ENCODE results near the gene APC2. TPM values are rescaled to one million over a fixed set of nuclear protein-coding genes. Genes with fewer than 3 reads are reported as not detected.

The APC2 gene
- total RNA-seq, 1 donor from 2014 or later, result 1.3 TPM

GRCh38 chr19:1401138-1401888, 48.6 kb upstream of the APC2 start, which contains the start of gene GAMT:
Gene GAMT, minus strand, starts transcription at chr19:1401542. Its CDS starts 66 bp downstream, at chr19:1401476.
- peaks cover 8% of the 10 kb centered on the region for H3K79me2 ChIP-seq (ENCODE audit: low read depth)
- H3K36me3 Mint-ChIP-seq, result no peaks in the 10 kb centered on the region
- H3K4me1 ChIP-seq, result no peaks in the 10 kb centered on the region
- H3K27ac ChIP-seq, result no peak within 1 kb of the TSS
- H3K4me3 Mint-ChIP-seq, result peak within 1 kb of the TSS; percentile 81
- H2AFZ ChIP-seq (replicated peaks), result peak within 1 kb of the TSS; percentile 82
- H3K27ac Mint-ChIP-seq, result no peak within 1 kb of the TSS
- no peaks in the 10 kb centered on the region for H3K36me3 ChIP-seq
- TF ChIP-seq CTCF (IDR thresholded peaks at IDR 0.05) (peak; percentile 50), EZH2phosphoT487 (IDR thresholded peaks at IDR 0.05) (no peak), EZH2 (IDR thresholded peaks at IDR 0.05) (peak; percentile 45)
- peaks cover 15% of the 10 kb centered on the region for H3K27me3 ChIP-seq
- DNase-seq (ENCODE audit: low spot score), result peak; percentile 76
- peaks cover 18% of the 10 kb centered on the region for H4K20me1 ChIP-seq (ENCODE audit: low read depth)
- H3K4me3 ChIP-seq, result peak within 1 kb of the TSS; percentile 87
- peaks cover 3% of the 10 kb centered on the region for H3K27me3 Mint-ChIP-seq (ENCODE audit: insufficient read depth, low read depth)
- no peaks in the 10 kb centered on the region for H3K9me3 ChIP-seq (ENCODE audit: low read depth)
- no peaks in the 10 kb centered on the region for H3K9me3 Mint-ChIP-seq
- peak within 1 kb of the TSS; percentile 99 for H3K4me2 ChIP-seq
- peak within 1 kb of the TSS; percentile 39 for H3K9ac ChIP-seq
- peaks cover 14% of the 10 kb centered on the region for H3F3A ChIP-seq (ENCODE audit: low read depth)
- H3K4me1 Mint-ChIP-seq, result peaks cover 9% of the 10 kb centered on the region

- Histone ChIP-seq H3K36me3 (no peaks in the 10 kb centered on the region), H3K27ac (no peak overlapping the region), H3K9me3 (ENCODE audit: low read depth) (no peaks in the 10 kb centered on the region), H3K4me3 (peak overlapping the region; percentile 87), H3K9ac (no peak overlapping the region), H3K27me3 (peaks cover 16% of the 10 kb centered on the region), H2AFZ (replicated peaks) (peak overlapping the region; percentile 82), H3K79me2 (ENCODE audit: low read depth) (peaks cover 8% of the 10 kb centered on the region), H3F3A (ENCODE audit: low read depth) (peaks cover 20% of the 10 kb centered on the region), H3K4me2 (peak overlapping the region; percentile 99), H3K4me1 (no peaks in the 10 kb centered on the region), H4K20me1 (ENCODE audit: low read depth) (peaks cover 17% of the 10 kb centered on the region)
- no peak for TF ChIP-seq CTCF (IDR thresholded peaks at IDR 0.05)
- TF ChIP-seq EZH2phosphoT487 (IDR thresholded peaks at IDR 0.05), result no peak
- no peak for TF ChIP-seq EZH2 (IDR thresholded peaks at IDR 0.05)
- no peak for DNase-seq (ENCODE audit: low spot score)
- H3K9me3 Mint-ChIP-seq, result no peaks in the 10 kb centered on the region
- peaks cover 13% of the 10 kb centered on the region for H3K4me1 Mint-ChIP-seq
- peak overlapping the region; percentile 80 for H3K4me3 Mint-ChIP-seq
- H3K36me3 Mint-ChIP-seq, result no peaks in the 10 kb centered on the region
- H3K27ac Mint-ChIP-seq, result no peak overlapping the region
- H3K27me3 Mint-ChIP-seq (ENCODE audit: insufficient read depth, low read depth), result peaks cover 3% of the 10 kb centered on the region
Observed at GRCh38 chr19:1401889-1402217, 48.1 kb upstream of the APC2 start.

GRCh38 chr19:1402411-1403070, 47.4 kb upstream of the APC2 start:
- peaks cover 3% of the 10 kb centered on the region for H3K27me3 Mint-ChIP-seq (ENCODE audit: insufficient read depth, low read depth)
- no peaks in the 10 kb centered on the region for H3K9me3 ChIP-seq (ENCODE audit: low read depth)
- peaks cover 16% of the 10 kb centered on the region for H3K27me3 ChIP-seq
- peaks cover 20% of the 10 kb centered on the region for H3F3A ChIP-seq (ENCODE audit: low read depth)
- no peaks in the 10 kb centered on the region for H3K36me3 Mint-ChIP-seq
- no peaks in the 10 kb centered on the region for H3K4me1 ChIP-seq
- peak overlapping the region; percentile 62 for H3K27ac Mint-ChIP-seq
- no peaks in the 10 kb centered on the region for H3K36me3 ChIP-seq
- peaks cover 13% of the 10 kb centered on the region for H3K4me1 Mint-ChIP-seq
- no peak overlapping the region for H3K4me2 ChIP-seq
- no peak overlapping the region for H3K9ac ChIP-seq
- H4K20me1 ChIP-seq (ENCODE audit: low read depth), result peaks cover 10% of the 10 kb centered on the region
- no peak overlapping the region for H2AFZ ChIP-seq (replicated peaks)
- H3K4me3 ChIP-seq, result no peak overlapping the region
- H3K9me3 Mint-ChIP-seq, result no peaks in the 10 kb centered on the region
- peak overlapping the region; percentile 77 for H3K4me3 Mint-ChIP-seq
- peaks cover 8% of the 10 kb centered on the region for H3K79me2 ChIP-seq (ENCODE audit: low read depth)
- TF ChIP-seq CTCF (IDR thresholded peaks at IDR 0.05), result no peak
- TF ChIP-seq EZH2phosphoT487 (IDR thresholded peaks at IDR 0.05), result no peak
- TF ChIP-seq EZH2 (IDR thresholded peaks at IDR 0.05), result no peak
- DNase-seq (ENCODE audit: low spot score), result no peak
- no peak overlapping the region for H3K27ac ChIP-seq
